ENCODE results near the gene FKBP4. TPM values are rescaled to one million over a fixed set of nuclear protein-coding genes. Genes with fewer than 3 reads are reported as not detected.

FKBP4 gene
- total and polyA plus RNA-seq, 4 donors, result 18.2 to 50.2 (median 33.4) TPM

- H3K27ac ChIP-seq (ENCODE audit: low read depth in 1 of 2, low read length in 2 of 2), result no peak overlapping the region
- H3K36me3 ChIP-seq (ENCODE audit: control insufficient read depth in 1 of 2, insufficient read depth in 2 of 2, low read length in 1 of 2), result peaks cover 0 to 24% of the 10 kb centered on the region in 2 donors
- H3K27me3 ChIP-seq (ENCODE audit: control insufficient read depth in 1 of 2, insufficient read depth in 2 of 2, low read length in 1 of 2), result no peaks in the 10 kb centered on the region
- peaks cover 0 to 3% of the 10 kb centered on the region in 2 donors for H3K4me1 ChIP-seq (ENCODE audit: control insufficient read depth in 1 of 2, insufficient read depth in 2 of 2, low read length in 2 of 2)
- H3K9me3 ChIP-seq (ENCODE audit: control insufficient read depth, low read length), result no peaks in the 10 kb centered on the region
- DNase-seq, result no peak
- no peak overlapping the region for H3K4me3 ChIP-seq (ENCODE audit: low read length in 2 of 2)
- 57 to 58% methylated on average over 16 of the region's 16 CpGs for WGBS, 2 donors
- ATAC-seq (ENCODE audit: low FRiP score), result no peak
- intact Hi-C loops (cut with DNase I), result no loop called here
Observed at GRCh38 chr12:2801044-2801783, 6.4 kb downstream of the FKBP4 start.

GRCh38 chr12:2803635-2804392 is 9.0 kb downstream of the FKBP4 start:
- H3K27ac ChIP-seq (ENCODE audit: low read depth in 1 of 2, low read length in 2 of 2), result no peak overlapping the region
- H3K9me3 ChIP-seq (ENCODE audit: control insufficient read depth, low read length), result no peaks in the 10 kb centered on the region
- intact Hi-C loops (cut with DNase I), result no loop called here
- DNase-seq (no peak), ATAC-seq (ENCODE audit: low FRiP score) (no peak)
- no peaks in the 10 kb centered on the region for H3K4me1 ChIP-seq (ENCODE audit: control insufficient read depth in 1 of 2, insufficient read depth in 2 of 2, low read length in 2 of 2)
- H3K4me3 ChIP-seq (ENCODE audit: low read length in 2 of 2), result no peak overlapping the region
- no peaks in the 10 kb centered on the region for H3K27me3 ChIP-seq (ENCODE audit: control insufficient read depth in 1 of 2, insufficient read depth in 2 of 2, low read length in 1 of 2)
- 82% methylated on average over 7 of the region's 7 CpGs for WGBS, 2 donors
- H3K36me3 ChIP-seq (ENCODE audit: control insufficient read depth in 1 of 2, insufficient read depth in 2 of 2, low read length in 1 of 2), result peaks cover 0 to 20% of the 10 kb centered on the region in 2 donors

- Histone ChIP-seq H3K36me3 (ENCODE audit: control insufficient read depth in 1 of 2, insufficient read depth in 2 of 2, low read length in 1 of 2) (peaks cover 0 to 16% of the 10 kb centered on the region in 2 donors), H3K4me3 (ENCODE audit: low read length in 2 of 2) (no peak overlapping the region), H3K9me3 (ENCODE audit: control insufficient read depth, low read length) (no peaks in the 10 kb centered on the region), H3K4me1 (ENCODE audit: control insufficient read depth in 1 of 2, insufficient read depth in 2 of 2, low read length in 2 of 2) (no peaks in the 10 kb centered on the region), H3K27ac (ENCODE audit: low read depth in 1 of 2, low read length in 2 of 2) (no peak overlapping the region), H3K27me3 (ENCODE audit: control insufficient read depth in 1 of 2, insufficient read depth in 2 of 2, low read length in 1 of 2) (no peaks in the 10 kb centered on the region)
- DNase-seq (peak in 1 of 2 donors; percentile 79), ATAC-seq (ENCODE audit: low FRiP score) (peak; percentile 76)
- intact Hi-C loops (cut with DNase I), result no loop called here
- WGBS, 2 donors, result 29 to 34% methylated on average over 5 of the region's 5 CpGs
Observed at GRCh38 chr12:2804393-2805142, 9.8 kb downstream of the FKBP4 start.

- Histone ChIP-seq H3K36me3 (ENCODE audit: control insufficient read depth in 1 of 2, insufficient read depth in 2 of 2, low read length in 1 of 2) (peaks cover 0 to 12% of the 10 kb centered on the region in 2 donors), H3K4me3 (ENCODE audit: low read length in 2 of 2) (no peak overlapping the region), H3K9me3 (ENCODE audit: control insufficient read depth, low read length) (no peaks in the 10 kb centered on the region), H3K4me1 (ENCODE audit: control insufficient read depth in 1 of 2, insufficient read depth in 2 of 2, low read length in 2 of 2) (no peaks in the 10 kb centered on the region), H3K27ac (ENCODE audit: low read depth in 1 of 2, low read length in 2 of 2) (no peak overlapping the region), H3K27me3 (ENCODE audit: control insufficient read depth in 1 of 2, insufficient read depth in 2 of 2, low read length in 1 of 2) (no peaks in the 10 kb centered on the region)
- intact Hi-C loops (cut with DNase I), result no loop called here
- ATAC-seq (ENCODE audit: low FRiP score) (no peak), DNase-seq (no peak)
- 10 to 11% methylated on average over 2 of the region's 2 CpGs for WGBS, 2 donors
Observed at GRCh38 chr12:2805143-2805520, 10.4 kb downstream of the FKBP4 start.

- H3K27me3 ChIP-seq (ENCODE audit: control insufficient read depth in 1 of 2, insufficient read depth in 2 of 2, low read length in 1 of 2), result no peaks in the 10 kb centered on the region
- DNase-seq (no peak), ATAC-seq (ENCODE audit: low FRiP score) (no peak)
- H3K36me3 ChIP-seq (ENCODE audit: control insufficient read depth in 1 of 2, insufficient read depth in 2 of 2, low read length in 1 of 2), result peaks cover 0 to 5% of the 10 kb centered on the region in 2 donors
- H3K4me3 ChIP-seq (ENCODE audit: low read length in 2 of 2), result no peak overlapping the region
- no peaks in the 10 kb centered on the region for H3K9me3 ChIP-seq (ENCODE audit: control insufficient read depth, low read length)
- WGBS, 2 donors, result 87 to 92% methylated on average over 6 of the region's 6 CpGs
- intact Hi-C loops (cut with DNase I), result no loop called here
- H3K4me1 ChIP-seq (ENCODE audit: control insufficient read depth in 1 of 2, insufficient read depth in 2 of 2, low read length in 2 of 2), result peaks cover 0 to 2% of the 10 kb centered on the region in 2 donors
- no peak overlapping the region for H3K27ac ChIP-seq (ENCODE audit: low read depth in 1 of 2, low read length in 2 of 2)
Observed at GRCh38 chr12:2806700-2807099, 11.9 kb downstream of the FKBP4 start.

GRCh38 chr12:2811801-2812200 is 17.0 kb downstream of the FKBP4 start:
- H3K27me3 ChIP-seq (ENCODE audit: control insufficient read depth in 1 of 2, insufficient read depth in 2 of 2, low read length in 1 of 2), result no peaks in the 10 kb centered on the region
- H3K4me1 ChIP-seq (ENCODE audit: control insufficient read depth in 1 of 2, insufficient read depth in 2 of 2, low read length in 2 of 2), result peaks cover 0 to 2% of the 10 kb centered on the region in 2 donors
- H3K4me3 ChIP-seq (ENCODE audit: low read length in 2 of 2), result no peak overlapping the region
- H3K36me3 ChIP-seq (ENCODE audit: control insufficient read depth in 1 of 2, insufficient read depth in 2 of 2, low read length in 1 of 2), result no peaks in the 10 kb centered on the region
- intact Hi-C loops (cut with DNase I), result loop anchor here in 1 of 2 donors (2.0 to 5.0 kb wide), 2 partner anchors 15 to 80 kb away; partner anchors contain the start of gene TULP3
- ATAC-seq (ENCODE audit: low FRiP score), result no peak
- DNase-seq, result no peak
- H3K27ac ChIP-seq (ENCODE audit: low read depth in 1 of 2, low read length in 2 of 2), result no peak overlapping the region
- H3K9me3 ChIP-seq (ENCODE audit: control insufficient read depth, low read length), result no peaks in the 10 kb centered on the region
- 85% methylated on average over 5 of the region's 5 CpGs for WGBS, 2 donors

GRCh38 chr12:2812290-2813213 is 17.8 kb downstream of the FKBP4 start, which contains the start of gene ITFG2:
Gene ITFG2 (plus strand): TSS chr12:2812668. CDS start chr12:2812761, 93 bp downstream.
- peak; percentile 99 for DNase-seq
- Histone ChIP-seq H3K27me3 (ENCODE audit: control insufficient read depth in 1 of 2, insufficient read depth in 2 of 2, low read length in 1 of 2) (no peaks in the 10 kb centered on the region), H3K4me3 (ENCODE audit: low read length in 2 of 2) (peak within 1 kb of the TSS; percentile 60 to 71), H3K36me3 (ENCODE audit: control insufficient read depth in 1 of 2, insufficient read depth in 2 of 2, low read length in 1 of 2) (no peaks in the 10 kb centered on the region), H3K27ac (ENCODE audit: low read depth in 1 of 2, low read length in 2 of 2) (peak within 1 kb of the TSS in 1 of 2 donors; percentile 93), H3K9me3 (ENCODE audit: control insufficient read depth, low read length) (no peaks in the 10 kb centered on the region), H3K4me1 (ENCODE audit: control insufficient read depth in 1 of 2, insufficient read depth in 2 of 2, low read length in 2 of 2) (peaks cover 0 to 2% of the 10 kb centered on the region in 2 donors)
- WGBS, 2 donors, result 0% methylated on average over 45 to 48 of the region's 48 CpGs
- ATAC-seq (ENCODE audit: low FRiP score), result peak; percentile 98
- intact Hi-C loops (cut with DNase I), result loop anchor here in 1 of 2 donors (2.0 to 5.0 kb wide), 2 partner anchors 16 to 80 kb away; partner anchors contain the start of gene TULP3
